ENCODE measurements around the gene SLC5A6.

DNA sequence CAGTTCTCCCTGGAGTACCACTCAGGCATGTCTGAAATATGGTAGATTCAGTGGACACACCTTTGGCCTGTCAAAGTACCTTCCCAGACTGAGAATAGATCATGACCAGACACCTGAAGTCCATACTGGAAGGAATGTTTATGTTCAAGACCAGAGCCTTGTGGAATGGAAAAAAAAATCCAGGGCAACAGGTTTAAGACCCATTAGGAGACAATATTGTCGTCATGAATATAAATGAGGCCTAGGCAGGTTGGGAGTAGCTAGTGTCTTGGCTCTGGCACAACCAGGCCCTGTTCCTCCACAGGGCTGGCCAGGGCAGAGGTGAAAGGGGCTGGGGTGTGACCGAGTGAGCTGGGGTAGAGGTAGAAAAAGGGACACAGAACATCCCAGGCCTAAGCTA is 13.4 kb downstream of the SLC5A6 start:
- TF ChIP-seq, protein P1, sequence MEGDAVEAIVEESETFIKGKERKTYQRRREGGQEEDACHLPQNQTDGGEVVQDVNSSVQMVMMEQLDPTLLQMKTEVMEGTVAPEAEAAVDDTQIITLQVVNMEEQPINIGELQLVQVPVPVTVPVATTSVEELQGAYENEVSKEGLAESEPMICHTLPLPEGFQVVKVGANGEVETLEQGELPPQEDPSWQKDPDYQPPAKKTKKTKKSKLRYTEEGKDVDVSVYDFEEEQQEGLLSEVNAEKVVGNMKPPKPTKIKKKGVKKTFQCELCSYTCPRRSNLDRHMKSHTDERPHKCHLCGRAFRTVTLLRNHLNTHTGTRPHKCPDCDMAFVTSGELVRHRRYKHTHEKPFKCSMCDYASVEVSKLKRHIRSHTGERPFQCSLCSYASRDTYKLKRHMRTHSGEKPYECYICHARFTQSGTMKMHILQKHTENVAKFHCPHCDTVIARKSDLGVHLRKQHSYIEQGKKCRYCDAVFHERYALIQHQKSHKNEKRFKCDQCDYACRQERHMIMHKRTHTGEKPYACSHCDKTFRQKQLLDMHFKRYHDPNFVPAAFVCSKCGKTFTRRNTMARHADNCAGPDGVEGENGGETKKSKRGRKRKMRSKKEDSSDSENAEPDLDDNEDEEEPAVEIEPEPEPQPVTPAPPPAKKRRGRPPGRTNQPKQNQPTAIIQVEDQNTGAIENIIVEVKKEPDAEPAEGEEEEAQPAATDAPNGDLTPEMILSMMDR (IDR thresholded peaks at IDR 0.05; ENCODE audit: low read length), result no peak
- TF ChIP-seq EZH2 (IDR thresholded peaks at IDR 0.05; ENCODE audit: borderline replicate concordance, low read length), result no peak
